Measurements from ENCODE around the gene SLC6A5. TPM values are rescaled to one million over a fixed set of nuclear protein-coding genes. Genes with fewer than 3 reads are reported as not detected.
"Not testable (repeated sequence)": the region's sequence is repeated elsewhere in the genome, so short reads cannot be mapped to it uniquely, and the experiment has no call there.

SLC6A5 gene
- total RNA-seq, 4 donors from 2014 or later: not detected

DNA sequence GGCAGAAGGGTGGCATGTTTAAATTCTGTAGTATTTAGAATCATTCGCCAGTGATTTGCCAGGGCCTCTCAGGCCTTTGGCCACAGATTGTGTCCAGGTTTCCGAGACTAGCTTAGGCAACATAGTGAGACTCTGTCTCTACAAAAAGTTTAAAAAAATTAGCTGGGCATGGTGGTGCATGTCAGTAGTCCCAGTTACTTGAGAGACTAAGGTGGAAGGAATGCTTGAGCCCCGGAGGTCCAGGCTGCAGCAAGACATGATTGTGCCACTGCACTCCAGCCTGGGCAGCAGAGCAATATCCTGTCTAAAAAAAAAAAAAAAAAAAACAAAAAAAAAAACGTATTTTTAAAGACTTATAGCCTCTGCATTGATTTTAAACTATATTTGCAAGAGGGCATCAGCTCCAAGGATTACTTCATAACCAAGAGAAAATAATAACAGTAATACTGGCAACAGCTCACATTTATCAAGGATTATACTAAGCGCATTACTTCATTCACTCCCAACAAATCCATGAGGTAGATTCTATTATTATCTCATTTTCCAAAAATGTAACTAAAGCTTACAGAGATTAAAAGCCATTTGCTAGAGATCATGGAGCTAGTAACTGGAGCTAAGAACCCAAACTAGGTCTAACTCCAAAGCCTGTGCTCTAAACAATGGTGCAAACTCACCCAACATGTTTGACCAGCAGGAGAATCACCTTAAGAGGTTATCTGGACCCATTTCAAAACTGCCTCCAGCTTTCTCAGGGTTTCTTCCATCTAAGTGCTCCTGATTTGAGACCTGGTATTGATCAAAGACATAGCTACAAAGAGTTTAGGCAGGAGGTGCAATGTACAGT is 32.6 kb upstream of the SLC6A5 start:
- 45 to 52% methylated on average over 5 of the region's 5 CpGs for WGBS, 2 donors

DNA sequence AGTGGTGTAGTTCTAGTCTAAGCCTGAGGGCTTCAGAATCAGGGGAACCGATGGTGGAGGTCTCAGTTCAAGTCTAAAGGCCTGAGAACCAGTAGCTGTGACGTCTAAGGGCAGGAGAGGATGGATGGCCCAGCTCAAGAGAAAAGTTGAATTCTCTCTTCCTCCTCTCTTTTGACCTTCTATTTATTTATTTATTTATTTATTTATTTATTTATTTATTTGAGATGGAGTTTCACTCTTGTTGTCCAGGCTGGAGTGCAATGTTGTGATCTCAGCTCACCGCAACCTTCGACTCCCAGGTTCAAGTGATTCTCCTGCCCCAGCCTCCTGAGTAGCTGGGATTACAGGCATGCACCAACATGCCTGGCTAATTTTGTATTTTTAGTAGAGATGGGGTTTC is 19.7 kb upstream of the SLC6A5 start:
- H3K27me3 ChIP-seq; H3K4me3 ChIP-seq; H3K4me1 ChIP-seq; H3K9me3 ChIP-seq; H3K36me3 ChIP-seq; DNase-seq; H3K27ac ChIP-seq; intact Hi-C loops (cut with DNase I): not testable (repeated sequence)
- 71 to 81% methylated on average over 4 of the region's 4 CpGs for WGBS, 2 donors

More for the DNA sequence above, 32.6 kb upstream of the SLC6A5 start:
- DNase-seq: no peak
- no peaks in the 10 kb centered on the region for H3K9me3 ChIP-seq
- H3K27me3 ChIP-seq: peaks cover 0 to 29% (median 0%) of the 10 kb centered on the region in 4 donors
- peaks cover 0 to 7% (median 0%) of the 10 kb centered on the region in 3 donors for H3K4me1 ChIP-seq
- intact Hi-C loops (cut with DNase I): no loop called here
- TF ChIP-seq, protein P1, sequence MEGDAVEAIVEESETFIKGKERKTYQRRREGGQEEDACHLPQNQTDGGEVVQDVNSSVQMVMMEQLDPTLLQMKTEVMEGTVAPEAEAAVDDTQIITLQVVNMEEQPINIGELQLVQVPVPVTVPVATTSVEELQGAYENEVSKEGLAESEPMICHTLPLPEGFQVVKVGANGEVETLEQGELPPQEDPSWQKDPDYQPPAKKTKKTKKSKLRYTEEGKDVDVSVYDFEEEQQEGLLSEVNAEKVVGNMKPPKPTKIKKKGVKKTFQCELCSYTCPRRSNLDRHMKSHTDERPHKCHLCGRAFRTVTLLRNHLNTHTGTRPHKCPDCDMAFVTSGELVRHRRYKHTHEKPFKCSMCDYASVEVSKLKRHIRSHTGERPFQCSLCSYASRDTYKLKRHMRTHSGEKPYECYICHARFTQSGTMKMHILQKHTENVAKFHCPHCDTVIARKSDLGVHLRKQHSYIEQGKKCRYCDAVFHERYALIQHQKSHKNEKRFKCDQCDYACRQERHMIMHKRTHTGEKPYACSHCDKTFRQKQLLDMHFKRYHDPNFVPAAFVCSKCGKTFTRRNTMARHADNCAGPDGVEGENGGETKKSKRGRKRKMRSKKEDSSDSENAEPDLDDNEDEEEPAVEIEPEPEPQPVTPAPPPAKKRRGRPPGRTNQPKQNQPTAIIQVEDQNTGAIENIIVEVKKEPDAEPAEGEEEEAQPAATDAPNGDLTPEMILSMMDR (IDR thresholded peaks at IDR 0.05): no peak
- no peak for TF ChIP-seq POLR2A (IDR thresholded peaks at IDR 0.05)
- H3K36me3 ChIP-seq: no peaks in the 10 kb centered on the region
- no peak overlapping the region for H3K27ac ChIP-seq
- H3K4me3 ChIP-seq: no peak overlapping the region

DNA sequence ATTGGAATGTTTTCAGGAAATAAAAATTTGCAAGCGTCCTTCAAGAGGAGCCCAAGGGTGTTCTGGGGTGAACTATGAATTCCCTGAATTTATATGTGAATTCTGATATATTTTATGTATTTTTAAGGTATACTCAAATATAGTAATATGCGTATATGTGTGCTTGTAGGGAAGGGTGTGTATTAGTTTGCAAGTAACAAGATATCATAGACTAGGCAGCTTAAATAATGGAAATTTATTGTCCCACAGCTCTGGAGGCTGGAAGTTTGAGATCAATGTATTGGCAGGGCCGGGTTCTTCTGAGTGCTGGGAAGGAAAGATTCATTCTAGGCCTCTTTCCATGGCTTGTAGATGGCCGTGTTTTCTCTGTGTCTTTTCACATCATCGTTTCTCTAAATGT is 16.2 kb upstream of the SLC6A5 start:
- no peak for DNase-seq
- intact Hi-C loops (cut with DNase I): no loop called here
- H3K36me3 ChIP-seq: no peaks in the 10 kb centered on the region
- TF ChIP-seq, protein P1 (IDR thresholded peaks at IDR 0.05): no peak
- TF ChIP-seq POLR2A (IDR thresholded peaks at IDR 0.05): no peak
- no peak overlapping the region for H3K27ac ChIP-seq
- no peaks in the 10 kb centered on the region for H3K4me1 ChIP-seq
- no peaks in the 10 kb centered on the region for H3K9me3 ChIP-seq
- H3K4me3 ChIP-seq: no peak overlapping the region
- 53 to 61% methylated on average over 5 of the region's 5 CpGs for WGBS, 2 donors
- H3K27me3 ChIP-seq: no peaks in the 10 kb centered on the region

DNA sequence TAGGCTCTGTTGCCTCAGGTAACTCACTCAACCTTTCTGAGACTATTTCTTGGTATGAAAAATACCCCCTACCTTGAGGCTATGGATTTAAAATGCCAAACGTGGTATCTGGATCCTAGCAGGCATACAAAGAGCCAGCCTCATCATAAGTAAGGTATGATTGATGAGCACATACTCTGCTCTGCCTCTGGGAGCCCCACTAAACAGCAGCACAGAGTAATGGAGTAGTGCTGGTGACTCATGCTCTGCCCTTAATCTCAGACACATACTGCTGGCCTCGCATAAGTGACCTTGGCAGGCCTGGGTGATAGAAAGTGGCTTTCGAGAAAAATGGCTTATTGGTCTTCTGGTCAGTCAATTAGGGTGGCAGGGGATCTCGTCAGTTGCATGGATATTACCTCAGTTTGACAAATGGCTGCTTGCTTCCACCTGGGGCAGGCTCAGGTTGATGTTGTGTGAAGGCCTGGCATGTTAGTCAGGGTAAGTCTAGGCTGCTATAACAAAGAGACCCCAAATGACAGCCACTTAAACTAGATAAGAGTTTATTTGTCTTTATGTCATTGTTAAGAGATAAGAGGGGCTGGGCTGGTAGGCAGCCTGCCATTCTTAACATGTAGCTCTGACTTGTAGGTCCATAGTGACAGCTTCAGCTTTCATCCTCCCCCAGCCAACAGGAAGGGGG is 15.2 kb upstream of the SLC6A5 start:
- H3K4me1 ChIP-seq: no peaks in the 10 kb centered on the region
- no peaks in the 10 kb centered on the region for H3K9me3 ChIP-seq
- peaks cover 0 to 7% (median 0%) of the 10 kb centered on the region in 4 donors for H3K27me3 ChIP-seq
- WGBS, 2 donors: 33 to 60% methylated on average over 1 to 2 of the region's 4 CpGs
- intact Hi-C loops (cut with DNase I): no loop called here
- H3K4me3 ChIP-seq: no peak overlapping the region
- DNase-seq: no peak
- H3K36me3 ChIP-seq: no peaks in the 10 kb centered on the region
- no peak for TF ChIP-seq POLR2A (IDR thresholded peaks at IDR 0.05)
- TF ChIP-seq, protein P1 (IDR thresholded peaks at IDR 0.05): no peak
- no peak overlapping the region for H3K27ac ChIP-seq

DNA sequence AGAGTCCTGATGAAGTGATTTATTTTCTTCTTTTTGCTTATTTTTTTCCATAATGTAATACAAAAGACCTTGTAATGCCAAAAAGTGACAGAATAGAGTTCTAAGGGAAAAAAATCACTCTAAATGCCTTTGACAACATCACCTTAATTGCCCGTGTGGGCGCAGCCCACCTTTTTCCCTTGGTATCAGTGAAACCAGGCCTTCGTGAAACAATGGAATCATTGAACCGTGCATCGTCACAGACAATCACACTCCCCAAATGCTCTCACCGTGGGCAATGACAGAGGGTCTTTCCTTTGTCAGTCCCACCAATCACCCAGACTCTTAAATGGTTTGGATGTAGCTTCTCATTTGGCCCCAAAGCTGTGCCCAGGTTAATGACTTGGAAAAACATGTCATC is 9.6 kb upstream of the SLC6A5 start:
- H3K27ac ChIP-seq: no peak overlapping the region
- no peaks in the 10 kb centered on the region for H3K4me1 ChIP-seq
- WGBS, 2 donors: 77 to 78% methylated on average over 6 of the region's 6 CpGs
- intact Hi-C loops (cut with DNase I): no loop called here
- peaks cover 0 to 56% (median 0%) of the 10 kb centered on the region in 4 donors for H3K27me3 ChIP-seq
- H3K36me3 ChIP-seq: no peaks in the 10 kb centered on the region
- H3K9me3 ChIP-seq: no peaks in the 10 kb centered on the region
- no peak for TF ChIP-seq POLR2A (IDR thresholded peaks at IDR 0.05)
- TF ChIP-seq, protein P1 (IDR thresholded peaks at IDR 0.05): no peak
- DNase-seq: no peak
- no peak overlapping the region for H3K4me3 ChIP-seq
